Adrenal gland (tissue), 12 donors: ENCODE data around the gene DSCAML1. TPM values are rescaled to one million over a fixed set of nuclear protein-coding genes. Genes with fewer than 3 reads are reported as not detected.

Experiments
- DNase-seq, 7 donors: peaks; one replicate each; pipeline ENCODE4 v3.0.0-alpha.2; 2019 to 2020
- H3K27ac ChIP-seq, 5 donors: fragments of 200-600 bp; sonication (generic) in 4 of 5; 1 replicate in 3 of 5; 2 replicates in 2 of 5; pipeline versions ENCODE4 v1.5.1 to v1.8.0; 2016 to 2020; ENCODE audit warnings: mild to moderate bottlenecking in 1 of 5
- H3K27me3 ChIP-seq: fragments of 200-600 bp; 2 replicates; pipeline ENCODE4 v1.8.0; 2021
- H3K36me3 ChIP-seq, 2 donors: fragments of 200-600 bp; replicated peaks in 1 of 2; 1 replicate in 1 of 2; 2 replicates in 1 of 2; pipeline versions ENCODE4 v1.5.1 to v1.8.0; 2018 to 2022
- H3K4me1 ChIP-seq, 2 donors: fragments of 200-600 bp; replicated peaks in 1 of 2; 1 replicate in 1 of 2; 2 replicates in 1 of 2; pipeline versions ENCODE4 v1.5.1 to v1.8.0; 2018 to 2021
- H3K4me3 ChIP-seq, 4 donors: fragments of 200-600 bp; sonication (generic) in 3 of 4; one replicate each; pipeline ENCODE4 v1.5.1; 2016 to 2018
- H3K9me3 ChIP-seq, 3 donors: fragments of 200-600 bp; sonication (generic) in 1 of 3; replicated peaks in 1 of 3; 1 replicate in 2 of 3; 2 replicates in 1 of 3; pipeline versions ENCODE4 v1.5.1 to v1.8.0; 2016 to 2021
- CTCF ChIP-seq, 6 experiments: fragments of 450-650 bp in 4 of 6; fragments of 200-600 bp in 2 of 6; sonication (generic) in 1 of 6; IDR thresholded peaks; 1 replicate in 5 of 6; 2 replicates in 1 of 6; pipeline versions ENCODE4 v1.5.1 to v1.8.0; 2016 to 2021; ENCODE audit warnings: antibody characterized with exemption in 6 of 6, mild to moderate bottlenecking in 2 of 6, moderate library complexity in 1 of 6
- POLR2A ChIP-seq, 2 donors: fragments of 450-650 bp; IDR thresholded peaks; one replicate each; pipeline ENCODE4 v1.6.1; 2017; ENCODE audit warnings: antibody characterized with exemption in 2 of 2, mild to moderate bottlenecking in 2 of 2, moderate library complexity in 1 of 2
- WGBS, 4 donors: extraction: QIAGEN DNeasy Blood & Tissue Kit in 2 of 4; methylation state at CpG; one replicate each; pipeline versions ENCODE4 v1.1.5 to v1.1.7; 2013 to 2017; 5-methylcytosine and 5-hydroxymethylcytosine counted together
- intact Hi-C, 2 donors: fragments of 100-400 bp; cut with DNase I; formaldehyde crosslinking; loops; one replicate each; pipeline versions ENCODE4 v1.14.1 to v1.15.0; 2022 to 2023
- polyA plus RNA-seq, 3 donors: library from polyadenylated mRNA; stranded (reverse); fragments of 200-250 nt in 2 of 3; fragments of 350-450 nt in 1 of 3; fragmentation: Illumina TruSeq in 1 of 3; extraction: RNeasy Lipid Tissue Mini Kit (QIAGEN cat#74804) in 1 of 3; gene quantifications; one replicate each; pipeline ENCODE4 v1.2.3, GENCODE V29; 2013 to 2014
- total RNA-seq, 9 donors: library from RNA; depleted of rRNA in 4 of 9; stranded (reverse); fragments of >200 nt in 4 of 9; fragments of 120-200 nt in 1 of 9; fragmentation: NEBNext Ultra II Directional in 1 of 9; extraction: Animal tissue kit (Norgen Biotek cat#: 25700) in 1 of 9; gene quantifications; one replicate each; pipeline versions ENCODE4 v1.1.0 to v1.2.4, GENCODE V29; 2013 to 2023
- donor health status: healthy with polysubstance abuse.
- donor health status: Bipolar disorder and iron deficiency.
- donor health status: DM: yes; HTN: yes; CAD: no.
- donor health status: DM: no; HTN: no; CAD: no.
- donor health status: DM: no; HTN: no; CAD: no.
- donor health status: DM: yes; HTN: yes; CAD: no.

Gene DSCAML1
- total and polyA plus RNA-seq, 12 donors = 0.09 to 1.9 (median 0.55) TPM; not detected in 1

DNA sequence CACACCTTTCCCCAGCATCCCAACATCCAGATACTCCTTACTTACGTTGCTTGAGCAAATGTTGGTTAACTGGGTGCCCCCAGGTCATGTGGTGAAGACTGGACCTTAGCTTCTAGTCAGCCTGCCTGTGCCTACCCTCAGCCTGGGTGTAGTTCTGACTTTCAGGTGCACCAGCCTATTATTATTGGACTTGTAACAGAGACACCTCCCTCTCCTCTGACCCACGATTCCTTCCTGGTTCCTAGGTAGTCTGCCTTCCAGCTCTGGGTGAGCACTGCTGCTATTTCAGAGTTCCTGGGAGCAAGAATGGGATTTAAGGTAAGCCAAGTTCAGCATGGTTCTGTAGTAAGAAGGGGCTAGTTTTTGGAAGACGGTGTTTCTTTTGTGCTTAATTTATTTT lies 138.2 kb downstream of the DSCAML1 start:
- TF ChIP-seq CTCF (IDR thresholded peaks at IDR 0.05) (no peak), POLR2A (IDR thresholded peaks at IDR 0.05) (no peak)
- no peak for DNase-seq
- H3K36me3 ChIP-seq = no peaks in the 10 kb centered on the region
- H3K9me3 ChIP-seq = no peaks in the 10 kb centered on the region
- H3K4me1 ChIP-seq = no peaks in the 10 kb centered on the region
- no peaks in the 10 kb centered on the region for H3K27me3 ChIP-seq
- H3K4me3 ChIP-seq = no peak overlapping the region
- 64 to 76% (median 73%) methylated on average over 3 of the region's 3 CpGs for WGBS, 4 donors
- intact Hi-C loops = no loop called here
- no peak overlapping the region for H3K27ac ChIP-seq

DNA sequence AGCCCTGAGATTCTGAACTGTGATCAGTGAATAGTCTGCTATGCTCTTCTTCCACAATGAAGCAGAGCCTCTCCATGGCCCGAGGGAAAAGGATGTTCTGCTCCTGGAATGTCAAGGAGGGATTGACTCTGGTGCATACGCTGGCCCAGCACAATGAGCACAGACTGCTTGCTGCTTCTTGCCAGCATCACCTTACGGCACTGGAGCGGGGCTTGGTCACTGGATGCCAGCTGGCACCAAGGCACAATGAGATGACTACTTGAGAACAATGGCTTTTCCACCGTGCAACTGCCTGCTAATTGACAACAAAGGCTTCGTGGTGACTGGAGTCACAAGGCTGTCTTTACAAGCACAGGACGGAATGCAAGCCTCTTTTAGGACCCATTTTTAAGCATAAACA lies 139.2 kb downstream of the DSCAML1 start:
- Histone ChIP-seq H3K27me3 (no peaks in the 10 kb centered on the region), H3K36me3 (no peaks in the 10 kb centered on the region), H3K4me1 (no peaks in the 10 kb centered on the region), H3K27ac (no peak overlapping the region), H3K4me3 (no peak overlapping the region), H3K9me3 (no peaks in the 10 kb centered on the region)
- DNase-seq = no peak
- intact Hi-C loops = no loop called here
- no peak for TF ChIP-seq POLR2A (IDR thresholded peaks at IDR 0.05)
- TF ChIP-seq CTCF (IDR thresholded peaks at IDR 0.05) = no peak
- WGBS, 4 donors = 75 to 81% (median 79%) methylated on average over 6 to 7 of the region's 7 CpGs

DNA sequence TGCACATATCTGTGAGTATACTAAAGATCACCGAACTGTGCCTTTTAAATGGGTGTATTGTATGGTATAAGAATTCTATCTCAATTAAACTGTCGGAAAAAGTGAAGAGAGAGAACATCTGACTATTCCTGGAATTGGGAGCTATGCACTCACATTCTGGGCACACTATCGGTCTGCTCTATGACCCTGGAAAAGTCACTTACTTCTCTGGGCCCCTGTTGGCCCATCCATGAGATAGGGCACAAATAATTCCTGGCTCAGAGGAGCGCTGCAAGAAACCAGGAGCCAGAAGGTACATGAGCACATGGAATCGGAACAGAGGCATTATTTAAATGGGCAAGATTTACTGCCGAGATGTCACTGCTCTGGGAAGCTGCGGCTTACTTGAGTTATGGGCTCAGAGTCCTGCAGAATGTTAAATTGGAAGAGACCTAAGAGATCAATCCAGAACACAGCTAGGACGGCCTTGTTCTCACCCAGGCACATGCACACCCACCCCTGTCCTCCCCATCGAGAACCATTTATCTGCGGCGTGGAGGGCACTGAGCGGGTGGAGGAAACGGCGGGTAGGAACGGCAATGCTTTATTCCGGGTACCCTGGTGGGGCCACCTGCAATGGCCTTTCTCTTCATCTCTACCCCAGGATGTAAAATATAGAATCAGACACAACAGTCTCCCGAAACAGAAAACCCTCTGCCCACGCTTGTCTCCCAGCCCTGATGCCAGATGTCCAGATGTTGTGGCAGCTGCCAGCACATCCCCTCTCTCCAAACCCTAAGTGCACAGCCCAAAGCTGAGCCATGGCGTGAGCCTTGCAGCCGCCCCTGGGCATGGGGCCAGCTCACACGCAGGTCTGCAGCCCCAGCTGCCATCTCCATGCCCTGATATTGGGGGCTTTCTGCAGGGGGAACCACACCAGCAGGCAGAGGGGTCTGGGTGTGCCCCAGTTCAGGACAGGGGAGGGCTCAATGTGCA lies 142.4 kb downstream of the DSCAML1 start:
- Histone ChIP-seq H3K36me3 (no peaks in the 10 kb centered on the region), H3K4me1 (no peaks in the 10 kb centered on the region), H3K27me3 (no peaks in the 10 kb centered on the region), H3K9me3 (no peaks in the 10 kb centered on the region), H3K27ac (no peak overlapping the region), H3K4me3 (no peak overlapping the region)
- 80 to 85% (median 84%) methylated on average over 19 to 21 of the region's 21 CpGs for WGBS, 4 donors
- intact Hi-C loops = no loop called here
- DNase-seq = no peak
- TF ChIP-seq CTCF (IDR thresholded peaks at IDR 0.05) (no peak), POLR2A (IDR thresholded peaks at IDR 0.05) (no peak)

- no peaks in the 10 kb centered on the region for H3K9me3 ChIP-seq
- WGBS, 4 donors = 90 to 95% (median 93%) methylated on average over 4 of the region's 4 CpGs
- H3K27ac ChIP-seq = no peak overlapping the region
These were observed 144.5 kb downstream of the DSCAML1 start for GRCh38 chr11:117652521-117652920.

More at GRCh38 chr11:117652521-117652920, 144.5 kb downstream of the DSCAML1 start:
- intact Hi-C loops = no loop called here
- Histone ChIP-seq H3K4me1 (no peaks in the 10 kb centered on the region), H3K27me3 (no peaks in the 10 kb centered on the region), H3K4me3 (no peak overlapping the region), H3K36me3 (no peaks in the 10 kb centered on the region)
- TF ChIP-seq CTCF (IDR thresholded peaks at IDR 0.05) (no peak), POLR2A (IDR thresholded peaks at IDR 0.05) (no peak)
- no peak for DNase-seq
